Measurements from ENCODE around the gene SCG5.

Gene SCG5

DNA sequence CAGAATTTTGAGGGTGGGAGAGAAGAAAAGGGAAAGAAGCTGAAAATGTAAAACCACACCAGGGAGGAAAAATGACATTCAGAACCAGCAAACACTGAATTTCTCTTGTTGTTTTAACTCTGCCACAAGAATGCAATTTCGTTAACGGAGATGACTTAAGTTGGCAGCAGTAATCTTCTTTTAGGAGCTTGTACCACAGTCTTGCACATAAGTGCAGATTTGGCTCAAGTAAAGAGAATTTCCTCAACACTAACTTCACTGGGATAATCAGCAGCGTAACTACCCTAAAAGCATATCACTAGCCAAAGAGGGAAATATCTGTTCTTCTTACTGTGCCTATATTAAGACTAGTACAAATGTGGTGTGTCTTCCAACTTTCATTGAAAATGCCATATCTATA is 91.8 kb downstream of the SCG5 start:
- CTCF ChIA-PET = interaction anchor here (0.8 to 2.0 kb wide), 5 partner anchors 10 to 260 kb away, joined by 3 to 9 read pairs (median 5); no protein-coding TSS in a partner anchor
- H3K4me3 ChIP-seq (ENCODE audit: low read depth, low read length) = no peak overlapping the region
- POLR2A ChIA-PET = interaction anchor here (1.0 kb wide), 1 partner anchor 123 kb away, joined by 3 read pairs; no protein-coding TSS in a partner anchor
- no peak for DNase-seq (ENCODE audit: low read depth, low spot score)
- TF ChIP-seq, protein P1, sequence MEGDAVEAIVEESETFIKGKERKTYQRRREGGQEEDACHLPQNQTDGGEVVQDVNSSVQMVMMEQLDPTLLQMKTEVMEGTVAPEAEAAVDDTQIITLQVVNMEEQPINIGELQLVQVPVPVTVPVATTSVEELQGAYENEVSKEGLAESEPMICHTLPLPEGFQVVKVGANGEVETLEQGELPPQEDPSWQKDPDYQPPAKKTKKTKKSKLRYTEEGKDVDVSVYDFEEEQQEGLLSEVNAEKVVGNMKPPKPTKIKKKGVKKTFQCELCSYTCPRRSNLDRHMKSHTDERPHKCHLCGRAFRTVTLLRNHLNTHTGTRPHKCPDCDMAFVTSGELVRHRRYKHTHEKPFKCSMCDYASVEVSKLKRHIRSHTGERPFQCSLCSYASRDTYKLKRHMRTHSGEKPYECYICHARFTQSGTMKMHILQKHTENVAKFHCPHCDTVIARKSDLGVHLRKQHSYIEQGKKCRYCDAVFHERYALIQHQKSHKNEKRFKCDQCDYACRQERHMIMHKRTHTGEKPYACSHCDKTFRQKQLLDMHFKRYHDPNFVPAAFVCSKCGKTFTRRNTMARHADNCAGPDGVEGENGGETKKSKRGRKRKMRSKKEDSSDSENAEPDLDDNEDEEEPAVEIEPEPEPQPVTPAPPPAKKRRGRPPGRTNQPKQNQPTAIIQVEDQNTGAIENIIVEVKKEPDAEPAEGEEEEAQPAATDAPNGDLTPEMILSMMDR (IDR thresholded peaks at IDR 0.05; ENCODE audit: insufficient read depth, low read length, missing control alignments) = no peak

DNA sequence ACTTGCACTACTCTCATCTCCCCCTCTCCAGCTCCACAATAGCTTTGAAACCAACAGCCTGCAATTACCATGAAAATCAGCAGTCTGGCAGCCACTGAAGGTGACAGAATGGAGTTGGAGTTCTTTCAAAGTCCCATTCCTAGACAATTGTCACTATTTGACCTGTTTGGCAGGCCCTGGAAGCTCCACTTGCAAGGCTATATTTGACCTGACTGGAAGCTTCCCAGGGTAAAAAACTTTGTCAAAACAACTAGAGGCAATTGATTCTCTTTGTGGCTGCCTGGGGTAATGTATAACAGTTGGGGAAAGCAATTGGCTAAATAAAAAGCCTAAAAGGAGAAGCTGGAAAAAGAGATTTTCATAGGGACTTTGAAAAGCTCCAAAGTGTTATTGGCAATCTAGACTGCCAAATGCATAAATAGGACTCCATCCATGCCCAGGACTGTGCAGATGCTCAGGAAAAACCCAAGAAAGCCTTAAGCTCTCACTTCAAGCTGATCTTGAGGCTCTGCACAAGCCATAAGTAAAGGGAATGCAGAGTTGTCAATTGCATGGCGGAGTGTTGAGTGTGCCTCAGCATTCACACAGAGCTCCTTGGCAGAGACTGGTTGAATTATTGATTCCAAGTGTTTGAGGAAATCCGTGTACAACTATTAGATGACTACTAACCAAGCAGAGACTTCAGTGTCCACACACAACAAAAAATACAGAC is 94.6 kb downstream of the SCG5 start:
- DNase-seq (ENCODE audit: low read depth, low spot score) = no peak
- ChIA-PET CTCF (interaction anchor here (0.8 to 2.7 kb wide), 7 partner anchors 9 to 258 kb away, joined by 3 to 18 read pairs (median 6); no protein-coding TSS in a partner anchor), POLR2A (interaction anchor here (0.7 to 1.5 kb wide), 3 partner anchors 13 to 17 kb away, joined by 3 to 4 read pairs (median 3); no protein-coding TSS in a partner anchor)
- no peak overlapping the region for H3K4me3 ChIP-seq (ENCODE audit: low read depth, low read length)
- TF ChIP-seq, protein P1 (IDR thresholded peaks at IDR 0.05; ENCODE audit: insufficient read depth, low read length, missing control alignments) = no peak

DNA sequence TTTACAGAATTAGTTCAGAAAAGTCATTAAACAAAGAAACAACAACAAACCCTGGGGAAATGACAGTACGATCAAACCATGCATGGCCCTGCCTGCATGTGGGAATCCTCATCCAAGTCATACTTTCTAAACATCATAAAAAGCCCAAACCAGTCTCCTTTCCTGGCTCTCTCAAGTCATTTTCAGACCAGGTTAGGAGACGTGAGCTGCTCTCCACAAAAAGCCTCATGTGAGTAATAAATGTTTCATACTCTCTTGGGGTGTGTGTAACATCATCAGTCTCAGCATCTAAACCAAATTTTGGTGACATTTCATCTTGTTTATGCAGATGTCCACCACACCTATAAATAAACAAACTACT is 95.2 kb downstream of the SCG5 start:
- TF ChIP-seq, protein P1 (IDR thresholded peaks at IDR 0.05; ENCODE audit: insufficient read depth, low read length, missing control alignments) = no peak
- ChIA-PET CTCF (interaction anchor here (1.0 to 2.7 kb wide), 4 partner anchors 8 to 87 kb away, joined by 3 to 18 read pairs (median 10); no protein-coding TSS in a partner anchor), POLR2A (interaction anchor here (1.5 kb wide), 1 partner anchor 18 kb away, joined by 4 read pairs; no protein-coding TSS in a partner anchor)
- no peak overlapping the region for H3K4me3 ChIP-seq (ENCODE audit: low read depth, low read length)
- DNase-seq (ENCODE audit: low read depth, low spot score) = no peak

DNA sequence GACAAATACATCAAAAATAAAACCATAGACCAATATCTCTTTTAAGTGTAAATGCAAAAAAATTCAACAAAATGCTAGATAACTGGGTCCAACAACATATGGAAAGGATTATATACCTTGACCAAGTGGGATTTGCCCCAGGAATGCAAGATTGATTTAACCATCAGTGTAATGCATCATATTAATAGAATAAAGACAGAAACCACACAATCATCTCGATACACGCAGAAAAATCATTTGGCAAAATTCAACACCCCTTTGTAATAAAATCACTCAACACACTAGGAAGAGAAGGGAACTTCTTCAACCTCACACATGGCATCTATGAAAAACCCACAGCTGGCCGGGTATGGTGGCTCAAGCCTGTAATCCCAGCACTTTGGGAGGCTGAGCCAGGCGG is 95.8 kb downstream of the SCG5 start:
- TF ChIP-seq, protein P1 (IDR thresholded peaks at IDR 0.05; ENCODE audit: insufficient read depth, low read length, missing control alignments) = no peak
- no peak for DNase-seq (ENCODE audit: low read depth, low spot score)
- POLR2A ChIA-PET = interaction anchor here (0.6 to 1.5 kb wide), 2 partner anchors 18 to 54 kb away, joined by 3 to 4 read pairs; no protein-coding TSS in a partner anchor
- CTCF ChIA-PET = interaction anchor here (0.8 to 1.1 kb wide), 3 partner anchors 14 to 88 kb away, joined by 3 to 4 read pairs (median 3); no protein-coding TSS in a partner anchor
- no peak overlapping the region for H3K4me3 ChIP-seq (ENCODE audit: low read depth, low read length)

DNA sequence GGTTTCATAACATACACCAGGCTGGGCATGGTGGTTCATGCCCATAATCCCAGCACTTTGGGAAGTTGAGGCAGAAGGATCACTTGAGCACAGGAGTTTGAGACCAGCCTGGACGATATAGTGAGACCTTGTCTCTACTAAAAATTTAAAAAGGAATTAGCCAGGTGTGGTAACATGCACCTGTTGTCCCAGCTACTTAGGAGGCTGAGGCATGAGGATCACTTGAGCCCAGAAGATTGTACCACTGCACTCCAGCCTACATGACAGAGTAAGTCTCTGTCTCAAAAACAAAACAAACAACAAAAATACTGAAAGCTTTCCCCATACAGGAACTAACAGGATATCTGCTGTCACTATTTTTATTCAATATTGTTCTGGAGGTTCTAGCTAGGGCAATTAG is 97.2 kb downstream of the SCG5 start:
- TF ChIP-seq, protein P1 (IDR thresholded peaks at IDR 0.05; ENCODE audit: insufficient read depth, low read length, missing control alignments) = no peak
- CTCF ChIA-PET = interaction anchor here (2.9 kb wide), 1 partner anchor 76 kb away, joined by 16 read pairs; no protein-coding TSS in a partner anchor
- no peak for DNase-seq (ENCODE audit: low read depth, low spot score)

DNA sequence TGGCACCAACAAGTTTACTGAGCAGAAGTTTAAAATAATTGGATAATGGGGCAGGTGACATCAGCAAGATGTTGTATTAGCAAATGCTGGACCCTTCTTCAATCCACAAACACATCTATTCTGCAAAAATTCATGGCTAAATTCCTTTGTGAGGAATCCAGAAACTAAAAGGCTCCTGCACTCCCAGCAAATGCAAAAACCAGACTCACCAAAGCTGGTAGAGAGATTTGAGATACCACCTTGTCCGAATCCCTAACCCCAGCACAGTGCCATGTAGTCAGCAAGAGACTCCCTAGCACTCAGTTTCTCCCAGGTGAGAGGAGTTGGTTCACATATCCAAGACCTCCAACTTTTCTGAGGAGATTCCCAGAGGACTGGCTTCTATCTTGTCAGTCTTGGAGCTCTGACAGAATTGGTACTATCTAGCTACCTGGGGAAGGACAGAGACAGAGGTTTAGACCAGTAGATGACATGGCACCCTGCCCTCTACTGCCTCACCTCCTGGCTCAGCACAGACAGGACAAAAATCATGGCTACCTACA is 98.1 kb downstream of the SCG5 start:
- TF ChIP-seq, protein P1 (IDR thresholded peaks at IDR 0.05; ENCODE audit: insufficient read depth, low read length, missing control alignments) = no peak
- DNase-seq (ENCODE audit: low read depth, low spot score) = no peak
- ChIA-PET CTCF (interaction anchor here (1.9 to 2.9 kb wide), 2 partner anchors 77 to 91 kb away, joined by 7 to 16 read pairs; no protein-coding TSS in a partner anchor), POLR2A (interaction anchor here (0.8 to 1.9 kb wide), 4 partner anchors 9 to 104 kb away, joined by 3 to 7 read pairs (median 3); no protein-coding TSS in a partner anchor)
- H3K4me3 ChIP-seq (ENCODE audit: low read depth, low read length) = no peak overlapping the region

More for the DNA sequence above, 97.2 kb downstream of the SCG5 start:
- H3K4me3 ChIP-seq (ENCODE audit: low read depth, low read length) = no peak overlapping the region
- POLR2A ChIA-PET = interaction anchor here (1.1 to 1.9 kb wide), 2 partner anchors 79 to 90 kb away, joined by 3 to 7 read pairs; no protein-coding TSS in a partner anchor

All from AG04449 (cell line).